NAMALWA (cell line): Measurements from ENCODE around the gene SPZ1.
"Not testable (repeated sequence)": the region's sequence is repeated elsewhere in the genome, so short reads cannot be mapped to it uniquely, and the experiment has no call there.

Experiments
- DNase-seq: peaks from one replicate; pipeline ENCODE4 v3.0.0-alpha.2; 2015; ENCODE audit warnings: low spot score

The SPZ1 gene

GRCh38 chr5:80339116-80339515 is 19.3 kb downstream of the SPZ1 start:
- DNase-seq = no peak

- DNase-seq = no peak
These were observed 21.4 kb downstream of the SPZ1 start for GRCh38 chr5:80341016-80341775.

GRCh38 chr5:80343067-80343466 is 23.3 kb downstream of the SPZ1 start:
- no peak for DNase-seq

- DNase-seq = peak; percentile 66
These were observed 26.3 kb downstream of the SPZ1 start for GRCh38 chr5:80346055-80346454.

GRCh38 chr5:80348171-80348570 is 28.4 kb downstream of the SPZ1 start:
- no peak for DNase-seq

GRCh38 chr5:80351019-80351418 is 31.2 kb downstream of the SPZ1 start:
- DNase-seq = not testable (repeated sequence)

- DNase-seq = no peak
These were observed 35.9 kb downstream of the SPZ1 start for GRCh38 chr5:80355686-80356085.

- DNase-seq = no peak
These were observed 37.9 kb downstream of the SPZ1 start for GRCh38 chr5:80357671-80358070.

- DNase-seq = no peak
These were observed 41.2 kb downstream of the SPZ1 start for GRCh38 chr5:80360914-80361444.

- no peak for DNase-seq
These were observed 45.1 kb downstream of the SPZ1 start for GRCh38 chr5:80364892-80365291.

GRCh38 chr5:80368661-80369480 is 49.1 kb downstream of the SPZ1 start:
- no peak for DNase-seq

GRCh38 chr5:80369521-80369920 is 49.7 kb downstream of the SPZ1 start:
- no peak for DNase-seq

GRCh38 chr5:80370390-80370789 is 50.6 kb downstream of the SPZ1 start:
- DNase-seq = no peak
